ENCODE results near the gene CCT8L2.
"Not testable (repeated sequence)": the region's sequence is repeated elsewhere in the genome, so short reads cannot be mapped to it uniquely, and the experiment has no call there.

Gene CCT8L2

DNA sequence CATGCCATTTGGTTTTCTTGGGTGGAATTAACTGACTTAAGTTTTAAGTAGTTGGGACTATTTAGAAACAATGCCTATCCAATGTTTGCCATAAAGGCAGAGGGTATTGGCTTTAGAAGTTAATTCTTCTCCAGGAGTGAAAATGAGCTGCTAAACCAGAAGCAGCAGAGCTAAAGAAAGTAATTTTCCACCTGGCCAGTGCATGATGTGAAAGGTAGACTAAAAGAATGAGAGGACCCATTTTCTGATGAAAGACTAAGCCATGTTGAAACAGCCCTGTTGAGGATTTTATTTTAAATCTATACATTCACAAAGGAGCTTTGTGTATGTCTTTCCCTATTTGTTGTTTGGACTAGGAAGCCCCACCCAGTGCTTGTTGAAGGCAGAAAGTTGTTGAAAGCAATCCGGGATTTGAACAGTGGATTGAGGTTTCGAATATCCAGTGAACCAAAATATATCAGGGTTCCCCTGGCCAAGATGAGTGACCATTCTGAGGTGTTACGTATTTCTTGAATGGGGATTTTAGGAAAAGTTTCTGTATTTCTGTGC, 23.9 kb upstream of the CCT8L2 start:
- DNase-seq; H3K9me3 ChIP-seq (ENCODE audit: control extremely low read depth in 1 of 5, control insufficient read depth in 4 of 5, insufficient read depth in 2 of 5, low read depth in 1 of 5, low read length in 4 of 5); H3K27ac ChIP-seq (ENCODE audit: insufficient read depth in 1 of 2, low read depth in 1 of 2, low read length in 2 of 2, poor library complexity in 1 of 2, severe bottlenecking in 2 of 2); H3K27me3 ChIP-seq (replicated peaks in 2 of 5; ENCODE audit: control insufficient read depth in 4 of 5, insufficient read depth in 5 of 5, low read length in 4 of 5); H3K4me3 ChIP-seq (ENCODE audit: control insufficient read depth in 1 of 7, extremely low read depth in 1 of 7, insufficient read depth in 4 of 7, low read depth in 2 of 7, low read length in 6 of 7); H3K36me3 ChIP-seq (ENCODE audit: control insufficient read depth in 4 of 4, insufficient read depth in 4 of 4, low read length in 3 of 4); H3K4me1 ChIP-seq (ENCODE audit: control extremely low read depth in 1 of 4, control insufficient read depth in 4 of 4, insufficient read depth in 4 of 4, low read length in 3 of 4); CTCF ChIA-PET; POLR2A ChIA-PET: not testable (repeated sequence)
- WGBS (ENCODE audit: insufficient coverage) = no CpG with 5 or more reads among the region's 3 CpGs

DNA sequence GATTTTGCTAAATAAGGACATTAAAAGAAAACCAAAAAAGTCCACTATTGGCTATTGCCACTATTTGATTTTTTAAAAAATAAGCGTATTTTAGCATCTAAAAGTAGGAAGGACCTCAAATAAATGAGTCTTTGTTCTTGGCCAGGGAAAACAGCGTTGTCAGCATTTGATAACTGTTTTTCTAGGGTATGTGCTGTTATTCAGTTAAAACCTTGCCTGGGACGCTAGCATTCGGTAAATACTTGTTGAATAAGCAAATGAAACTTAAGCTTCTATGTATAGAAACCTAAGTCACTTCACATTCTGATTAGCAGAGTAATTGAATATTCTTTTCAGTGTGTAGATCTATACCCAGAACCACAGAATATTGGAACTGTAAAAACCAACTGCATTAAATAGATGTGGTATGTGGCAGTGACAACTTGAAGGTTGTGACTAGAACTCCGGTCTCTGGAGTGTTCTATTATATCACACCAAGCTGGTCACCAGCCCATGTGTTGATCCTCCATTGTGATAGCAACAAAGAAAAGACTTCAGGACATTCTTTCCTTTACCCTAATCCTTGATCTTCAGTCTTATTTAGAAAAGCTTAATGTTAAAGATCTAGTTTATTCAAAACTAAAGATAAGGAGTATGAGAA, 23.1 kb upstream of the CCT8L2 start:
- H3K27ac ChIP-seq (ENCODE audit: insufficient read depth in 1 of 2, low read depth in 1 of 2, low read length in 2 of 2, poor library complexity in 1 of 2, severe bottlenecking in 2 of 2); H3K4me1 ChIP-seq (ENCODE audit: control extremely low read depth in 1 of 4, control insufficient read depth in 4 of 4, insufficient read depth in 4 of 4, low read length in 3 of 4); H3K4me3 ChIP-seq (ENCODE audit: control insufficient read depth in 1 of 7, extremely low read depth in 1 of 7, insufficient read depth in 4 of 7, low read depth in 2 of 7, low read length in 6 of 7); H3K27me3 ChIP-seq (replicated peaks in 2 of 5; ENCODE audit: control insufficient read depth in 4 of 5, insufficient read depth in 5 of 5, low read length in 4 of 5); DNase-seq; POLR2A ChIA-PET; CTCF ChIA-PET; H3K9me3 ChIP-seq (ENCODE audit: control extremely low read depth in 1 of 5, control insufficient read depth in 4 of 5, insufficient read depth in 2 of 5, low read depth in 1 of 5, low read length in 4 of 5); H3K36me3 ChIP-seq (ENCODE audit: control insufficient read depth in 4 of 4, insufficient read depth in 4 of 4, low read length in 3 of 4): not testable (repeated sequence)
- WGBS (ENCODE audit: insufficient coverage) = 100% methylated on average over 2 of the region's 5 CpGs

DNA sequence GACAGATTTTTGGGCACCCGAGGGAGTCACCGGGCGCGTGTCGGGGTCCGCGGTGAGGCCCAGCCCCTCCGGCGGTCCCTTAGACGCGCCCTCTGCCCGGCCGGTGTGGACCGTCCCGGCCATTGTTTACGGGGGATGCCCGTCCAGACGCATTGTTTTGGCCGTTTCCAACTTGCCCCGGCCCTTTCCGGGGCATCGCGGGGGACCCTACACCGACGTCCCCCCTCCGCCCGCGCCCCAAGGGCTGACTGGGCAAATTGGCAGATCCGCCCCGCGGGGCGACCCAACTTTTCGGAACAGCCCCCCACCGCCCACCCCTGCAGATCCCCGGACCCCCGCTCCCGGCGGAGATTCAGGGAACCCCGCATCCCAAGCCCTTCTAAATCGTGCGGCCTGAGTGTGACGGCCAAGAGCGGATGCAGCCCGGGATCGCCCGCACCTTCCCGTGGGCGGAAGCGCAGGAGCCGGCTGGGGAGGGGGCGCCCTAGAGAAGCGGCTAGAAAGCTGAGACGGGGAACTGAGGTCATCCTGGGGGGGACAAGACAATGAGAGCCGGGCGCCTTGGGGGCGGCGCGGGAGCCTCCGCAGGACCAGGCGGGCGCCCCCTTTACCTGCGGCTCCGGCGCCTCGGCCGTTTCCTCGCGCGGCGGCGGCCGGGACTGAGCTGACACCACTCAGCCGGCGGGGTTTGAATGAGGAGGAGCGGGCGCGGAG, 17.1 kb upstream of the CCT8L2 start:
- Histone ChIP-seq H3K27me3 (replicated peaks in 2 of 5; ENCODE audit: control insufficient read depth in 4 of 5, insufficient read depth in 5 of 5, low read length in 4 of 5) (peaks cover 0 to 21% (median 6%) of the 10 kb centered on the region in 5 experiments), H3K4me3 (ENCODE audit: control insufficient read depth in 1 of 7, extremely low read depth in 1 of 7, insufficient read depth in 4 of 7, low read depth in 2 of 7, low read length in 6 of 7) (peak overlapping the region in 6 of 7 experiments; percentile 29 to 71 (median 52)), H3K4me1 (ENCODE audit: control extremely low read depth in 1 of 4, control insufficient read depth in 4 of 4, insufficient read depth in 4 of 4, low read length in 3 of 4) (peaks cover 0 to 9% (median 6%) of the 10 kb centered on the region in 4 experiments), H3K9me3 (ENCODE audit: control extremely low read depth in 1 of 5, control insufficient read depth in 4 of 5, insufficient read depth in 2 of 5, low read depth in 1 of 5, low read length in 4 of 5) (no peaks in the 10 kb centered on the region), H3K27ac (ENCODE audit: insufficient read depth in 1 of 2, low read depth in 1 of 2, low read length in 2 of 2, poor library complexity in 1 of 2, severe bottlenecking in 2 of 2) (no peak overlapping the region), H3K36me3 (ENCODE audit: control insufficient read depth in 4 of 4, insufficient read depth in 4 of 4, low read length in 3 of 4) (peaks cover 0 to 4% (median 0%) of the 10 kb centered on the region in 4 experiments)
- WGBS (ENCODE audit: insufficient coverage) = under 1% methylated on average over 43 of the region's 77 CpGs
- POLR2A ChIA-PET = no interaction called here
- DNase-seq = peak in 2 of 3 donors; percentile 20 to 36
- CTCF ChIA-PET = no interaction called here

DNA sequence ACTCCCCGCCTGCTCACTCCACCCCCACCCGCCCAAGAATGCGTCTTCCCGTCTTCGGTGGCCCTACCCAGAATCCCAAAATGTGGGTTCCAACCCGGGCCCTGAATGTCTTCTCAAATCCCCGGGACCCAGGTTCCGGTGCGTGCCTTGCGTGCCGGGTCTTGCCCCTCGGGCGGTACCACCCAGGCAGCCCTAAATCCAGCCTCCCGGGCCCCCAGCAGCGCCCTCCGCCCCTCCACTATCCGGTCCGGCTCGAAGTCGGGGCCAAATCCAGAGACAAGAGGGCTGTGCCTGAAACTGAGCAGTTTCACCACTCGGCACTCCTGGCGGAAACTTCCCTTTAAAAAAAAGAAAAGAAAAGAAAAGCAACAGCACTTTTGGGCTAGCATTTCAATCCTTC, 16.3 kb upstream of the CCT8L2 start:
- peaks cover 0 to 14% (median 9%) of the 10 kb centered on the region in 4 experiments for H3K4me1 ChIP-seq (ENCODE audit: control extremely low read depth in 1 of 4, control insufficient read depth in 4 of 4, insufficient read depth in 4 of 4, low read length in 3 of 4)
- peaks cover 0 to 3% (median 0%) of the 10 kb centered on the region in 4 experiments for H3K36me3 ChIP-seq (ENCODE audit: control insufficient read depth in 4 of 4, insufficient read depth in 4 of 4, low read length in 3 of 4)
- peak overlapping the region in 3 of 7 experiments; percentile 15 to 71 (median 55) for H3K4me3 ChIP-seq (ENCODE audit: control insufficient read depth in 1 of 7, extremely low read depth in 1 of 7, insufficient read depth in 4 of 7, low read depth in 2 of 7, low read length in 6 of 7)
- POLR2A ChIA-PET = no interaction called here
- CTCF ChIA-PET = no interaction called here
- H3K9me3 ChIP-seq (ENCODE audit: control extremely low read depth in 1 of 5, control insufficient read depth in 4 of 5, insufficient read depth in 2 of 5, low read depth in 1 of 5, low read length in 4 of 5) = no peaks in the 10 kb centered on the region
- WGBS (ENCODE audit: insufficient coverage) = 38% methylated on average over 13 of the region's 22 CpGs
- H3K27me3 ChIP-seq (replicated peaks in 2 of 5; ENCODE audit: control insufficient read depth in 4 of 5, insufficient read depth in 5 of 5, low read length in 4 of 5) = peaks cover 0 to 24% (median 6%) of the 10 kb centered on the region in 5 experiments
- H3K27ac ChIP-seq (ENCODE audit: insufficient read depth in 1 of 2, low read depth in 1 of 2, low read length in 2 of 2, poor library complexity in 1 of 2, severe bottlenecking in 2 of 2) = no peak overlapping the region
- DNase-seq = peak in 1 of 3 donors; percentile 2

DNA sequence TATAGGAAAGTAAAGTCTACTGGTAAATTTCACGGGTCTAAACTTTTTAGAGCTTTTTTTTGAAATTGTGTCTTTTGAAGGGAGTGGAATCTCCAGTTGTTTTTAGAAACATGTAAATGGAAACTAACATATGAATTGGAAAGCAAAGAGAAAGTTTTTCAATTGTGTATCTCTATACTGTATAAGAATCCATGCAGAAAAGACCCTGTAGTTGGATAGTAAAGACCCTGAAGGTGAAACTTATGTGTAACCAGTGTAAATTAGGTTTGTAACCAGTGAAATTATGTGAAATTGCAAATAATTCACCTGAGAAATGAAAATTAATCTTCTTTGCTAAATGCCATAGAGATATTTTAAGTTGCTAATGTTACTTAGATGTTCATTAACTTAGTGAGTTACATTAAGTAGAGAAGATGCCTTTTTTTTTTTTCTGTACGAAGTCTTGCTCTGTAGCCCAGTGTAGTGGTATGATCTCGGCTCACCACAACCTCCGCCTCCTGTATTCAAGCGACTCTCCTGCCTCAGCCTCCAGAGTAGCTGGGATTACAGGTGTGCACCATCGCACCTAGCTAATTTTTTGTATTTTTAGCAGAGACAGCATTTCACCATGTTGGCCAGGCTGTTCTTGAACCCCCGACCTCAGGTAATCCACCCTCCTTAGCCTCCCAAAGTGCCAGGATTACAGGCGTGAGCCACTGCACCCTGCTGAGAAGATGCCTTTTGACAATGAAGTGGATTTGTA, 11.8 kb upstream of the CCT8L2 start:
- H3K36me3 ChIP-seq (ENCODE audit: control insufficient read depth in 4 of 4, insufficient read depth in 4 of 4, low read length in 3 of 4); POLR2A ChIA-PET; H3K4me3 ChIP-seq (ENCODE audit: control insufficient read depth in 1 of 7, extremely low read depth in 1 of 7, insufficient read depth in 4 of 7, low read depth in 2 of 7, low read length in 6 of 7); CTCF ChIA-PET; H3K9me3 ChIP-seq (ENCODE audit: control extremely low read depth in 1 of 5, control insufficient read depth in 4 of 5, insufficient read depth in 2 of 5, low read depth in 1 of 5, low read length in 4 of 5); DNase-seq: not testable (repeated sequence)
- H3K4me1 ChIP-seq (ENCODE audit: control extremely low read depth in 1 of 4, control insufficient read depth in 4 of 4, insufficient read depth in 4 of 4, low read length in 3 of 4) = peaks cover 0 to 27% (median 8%) of the 10 kb centered on the region in 4 experiments
- peaks cover 1 to 25% (median 5%) of the 10 kb centered on the region in 5 experiments for H3K27me3 ChIP-seq (replicated peaks in 2 of 5; ENCODE audit: control insufficient read depth in 4 of 5, insufficient read depth in 5 of 5, low read length in 4 of 5)
- WGBS (ENCODE audit: insufficient coverage) = 76% methylated on average over 4 of the region's 8 CpGs
- H3K27ac ChIP-seq (ENCODE audit: insufficient read depth in 1 of 2, low read depth in 1 of 2, low read length in 2 of 2, poor library complexity in 1 of 2, severe bottlenecking in 2 of 2) = peak overlapping the region in 1 of 2 experiments; percentile 73

DNA sequence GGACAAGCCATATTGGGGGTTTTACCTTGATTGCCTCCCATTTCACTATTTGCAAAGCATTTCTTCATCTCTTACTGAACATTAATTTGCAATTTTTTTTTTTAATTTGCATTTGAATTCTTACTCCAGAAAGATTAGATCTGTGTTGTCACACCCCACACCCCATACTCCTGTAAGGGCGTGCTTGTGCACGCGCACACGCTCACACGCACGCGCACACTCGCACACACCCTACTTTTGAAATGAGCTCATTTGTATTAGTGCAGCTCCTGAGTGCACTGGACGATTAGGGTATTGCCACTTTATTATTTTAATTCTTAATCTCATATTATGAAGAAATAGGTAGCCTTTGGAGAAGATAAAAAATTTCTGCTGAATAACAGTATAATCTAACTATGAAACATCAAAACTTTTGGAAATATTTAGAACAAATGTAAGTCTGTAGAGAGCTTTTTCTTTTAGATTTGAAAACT, 11.2 kb upstream of the CCT8L2 start:
- DNase-seq = peak in 2 of 3 donors; percentile 28 to 40
- H3K4me3 ChIP-seq (ENCODE audit: control insufficient read depth in 1 of 7, extremely low read depth in 1 of 7, insufficient read depth in 4 of 7, low read depth in 2 of 7, low read length in 6 of 7) = peak overlapping the region in 6 of 7 experiments; percentile 56 to 82 (median 68)
- peaks cover 2 to 19% (median 4%) of the 10 kb centered on the region in 5 experiments for H3K27me3 ChIP-seq (replicated peaks in 2 of 5; ENCODE audit: control insufficient read depth in 4 of 5, insufficient read depth in 5 of 5, low read length in 4 of 5)
- H3K36me3 ChIP-seq (ENCODE audit: control insufficient read depth in 4 of 4, insufficient read depth in 4 of 4, low read length in 3 of 4); H3K9me3 ChIP-seq (ENCODE audit: control extremely low read depth in 1 of 5, control insufficient read depth in 4 of 5, insufficient read depth in 2 of 5, low read depth in 1 of 5, low read length in 4 of 5); CTCF ChIA-PET; POLR2A ChIA-PET: not testable (repeated sequence)
- H3K4me1 ChIP-seq (ENCODE audit: control extremely low read depth in 1 of 4, control insufficient read depth in 4 of 4, insufficient read depth in 4 of 4, low read length in 3 of 4) = peaks cover 0 to 26% (median 6%) of the 10 kb centered on the region in 4 experiments
- peak overlapping the region in 1 of 2 experiments; percentile 73 for H3K27ac ChIP-seq (ENCODE audit: insufficient read depth in 1 of 2, low read depth in 1 of 2, low read length in 2 of 2, poor library complexity in 1 of 2, severe bottlenecking in 2 of 2)
- whole genome bisulfite sequencing (ENCODE audit: insufficient coverage) = no CpG with 5 or more reads among the region's 9 CpGs

All from common myeloid progenitor, CD34-positive (primary cell).